GM21360 (cell line): ENCODE results near the gene PIP5K1B.
A peak's percentile ranks its signal among the peaks of the same experiment; 100 is the strongest.
"Not testable (repeated sequence)": the region's sequence is repeated elsewhere in the genome, so short reads cannot be mapped to it uniquely, and the experiment has no call there.

Source experiments
- ATAC-seq: cut with Tn5 transposase; IDR thresholded peaks from one replicate; pipeline ENCODE4 v1.9.1; 2021; ENCODE audit warnings: mild to moderate bottlenecking, moderate library complexity; ENCODE audit not compliant: unreplicated experiment

Gene PIP5K1B

GRCh38 chr9:68975365-68976043 is 270.5 kb downstream of the PIP5K1B start:
- ATAC-seq = no peak

GRCh38 chr9:68978066-68978465 is 273.0 kb downstream of the PIP5K1B start:
- ATAC-seq = no peak

- ATAC-seq = no peak
Measured at GRCh38 chr9:68978501-68978900, 273.5 kb downstream of the PIP5K1B start.

DNA sequence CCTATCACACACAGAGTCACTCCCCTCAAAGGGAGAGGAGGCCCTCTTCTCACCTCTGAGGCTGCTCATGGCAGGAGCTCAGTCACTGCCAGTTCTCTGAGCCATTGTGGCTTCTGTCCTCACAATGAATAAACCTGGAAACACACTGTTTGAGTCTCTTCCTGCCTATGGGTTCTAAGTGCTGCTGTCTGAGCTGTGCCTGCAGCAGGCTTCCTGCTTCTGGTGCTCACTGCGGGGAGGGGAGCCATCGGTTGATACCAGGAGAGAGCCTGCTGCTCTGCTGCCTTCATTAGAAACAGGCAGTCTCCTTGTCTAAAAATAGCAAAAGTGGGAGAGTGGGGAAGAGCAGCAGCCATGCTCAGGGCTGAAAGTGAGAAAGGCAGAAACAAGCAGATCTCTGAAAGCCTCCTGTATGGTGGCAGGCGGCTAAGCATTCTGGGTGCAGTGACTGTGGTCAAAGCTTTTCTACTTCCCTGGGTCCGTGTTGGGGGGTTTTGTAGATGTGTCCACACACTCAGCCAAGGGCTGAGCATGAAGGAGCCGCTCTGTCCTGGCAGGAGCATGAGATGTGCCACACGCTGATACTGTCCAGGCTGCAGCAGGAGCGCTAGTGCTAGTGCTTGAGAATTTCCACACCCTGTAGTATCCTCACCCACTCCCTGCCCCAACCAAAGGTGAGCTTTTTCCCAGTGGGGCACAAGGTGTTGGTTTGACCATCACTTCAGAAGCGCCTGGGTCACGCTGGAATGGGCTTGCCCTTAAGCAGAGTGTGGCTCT is 274.7 kb downstream of the PIP5K1B start:
- no peak for ATAC-seq

GRCh38 chr9:68980341-68980914 is 275.4 kb downstream of the PIP5K1B start:
- ATAC-seq = no peak

DNA sequence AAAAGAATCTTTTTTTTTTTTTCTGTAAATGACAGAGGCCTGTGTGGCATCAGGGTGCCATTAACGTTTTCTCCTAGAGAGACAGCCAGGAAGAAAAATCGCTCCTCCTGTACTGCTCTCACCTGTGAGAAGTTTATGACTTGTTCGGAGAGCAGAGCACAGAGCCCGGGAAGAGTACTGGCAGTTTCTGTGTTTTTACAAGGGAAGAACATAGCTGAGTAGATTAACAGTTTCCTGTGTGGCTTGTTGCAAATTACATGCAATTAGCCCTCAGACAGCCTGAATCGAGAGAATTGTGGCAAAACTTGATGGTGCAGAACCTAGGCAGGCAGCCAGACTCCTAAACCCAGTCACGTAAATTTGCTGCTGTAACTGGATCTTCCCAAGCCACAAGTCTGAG is 276.7 kb downstream of the PIP5K1B start:
- ATAC-seq = peak; percentile 38

DNA sequence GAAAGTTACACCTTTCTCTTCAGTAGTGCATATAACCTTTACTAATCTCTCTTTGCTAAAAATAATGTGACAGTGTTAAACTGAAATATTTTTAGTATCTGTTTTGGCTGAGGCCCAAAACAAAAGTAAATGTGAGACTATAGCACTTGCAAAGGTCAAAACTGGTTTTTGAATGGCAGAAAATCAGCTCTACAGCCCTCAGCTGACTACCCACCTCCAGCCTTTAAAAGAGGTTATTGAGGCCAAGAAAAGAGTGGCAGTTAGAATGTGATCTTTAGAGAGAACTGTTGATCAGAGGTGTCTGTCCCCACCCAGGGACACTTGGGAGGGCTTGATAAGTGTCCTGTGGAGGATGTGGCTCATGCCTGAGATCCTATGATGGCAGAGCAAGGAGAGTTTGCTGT is 278.0 kb downstream of the PIP5K1B start:
- ATAC-seq = peak; percentile 36

DNA sequence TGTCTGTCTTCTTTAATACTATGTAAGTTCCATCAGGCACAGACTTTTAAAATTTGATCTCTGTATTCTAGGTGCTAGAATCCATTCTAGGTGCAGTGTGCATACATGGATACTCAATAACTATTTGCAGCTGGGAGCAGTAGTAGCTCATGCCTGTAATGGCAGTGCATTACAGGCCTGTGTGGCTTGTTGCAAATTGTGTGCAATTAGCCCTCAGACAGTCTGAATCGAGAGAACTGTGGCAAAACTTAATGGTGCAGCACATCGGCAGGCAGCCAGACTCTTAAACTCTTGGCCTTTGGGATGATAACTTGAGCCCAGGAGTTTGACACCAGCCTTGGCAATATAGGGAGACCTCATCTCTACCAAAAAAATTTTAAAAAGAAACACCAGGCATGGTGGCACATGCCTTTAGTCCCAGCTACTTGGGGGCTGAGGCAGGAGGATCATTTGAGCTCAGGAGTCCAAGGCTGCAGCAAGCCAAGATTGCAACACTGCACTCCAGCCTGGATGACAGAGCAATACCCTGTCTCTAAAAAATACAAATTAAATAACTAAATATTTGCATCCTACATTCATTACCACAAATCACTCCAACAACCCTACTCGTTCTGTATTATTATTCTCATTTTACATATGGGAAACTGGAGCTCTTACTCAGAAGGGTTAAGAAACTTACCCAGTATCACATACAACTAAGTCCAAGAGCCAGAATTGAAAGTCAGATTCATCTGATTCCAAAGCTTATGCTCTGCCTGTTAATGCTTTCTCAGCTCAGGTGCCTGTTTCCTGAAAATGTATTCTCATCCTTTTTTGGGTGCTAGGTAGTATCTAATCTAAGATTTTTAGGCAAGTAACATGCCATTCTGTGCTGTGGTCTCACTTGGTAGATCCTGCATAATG is 278.7 kb downstream of the PIP5K1B start:
- ATAC-seq = peak; percentile 41

- not testable (repeated sequence) for ATAC-seq
Measured at GRCh38 chr9:68986949-68987348, 281.9 kb downstream of the PIP5K1B start.

- no peak for ATAC-seq
Measured at GRCh38 chr9:68991457-68991856, 286.4 kb downstream of the PIP5K1B start.

DNA sequence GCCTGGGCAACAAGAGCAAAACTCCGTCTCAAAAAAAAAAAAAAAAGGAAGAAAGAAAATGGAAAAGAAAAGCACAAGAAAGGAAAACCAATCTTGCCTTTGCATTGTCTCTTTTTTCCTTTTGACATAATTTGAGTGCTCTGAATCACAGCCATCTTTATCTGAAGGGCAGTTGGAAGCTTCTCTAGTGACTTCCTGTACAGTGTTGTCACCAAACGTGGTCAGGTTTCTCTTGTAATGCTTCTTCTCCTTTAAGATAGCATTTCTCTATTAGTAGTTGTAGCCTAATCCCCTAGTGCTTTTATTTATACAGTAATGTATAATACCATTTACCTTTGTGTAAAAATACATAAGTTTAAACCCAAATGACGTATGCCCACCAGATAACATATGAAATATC is 290.7 kb downstream of the PIP5K1B start:
- no peak for ATAC-seq

DNA sequence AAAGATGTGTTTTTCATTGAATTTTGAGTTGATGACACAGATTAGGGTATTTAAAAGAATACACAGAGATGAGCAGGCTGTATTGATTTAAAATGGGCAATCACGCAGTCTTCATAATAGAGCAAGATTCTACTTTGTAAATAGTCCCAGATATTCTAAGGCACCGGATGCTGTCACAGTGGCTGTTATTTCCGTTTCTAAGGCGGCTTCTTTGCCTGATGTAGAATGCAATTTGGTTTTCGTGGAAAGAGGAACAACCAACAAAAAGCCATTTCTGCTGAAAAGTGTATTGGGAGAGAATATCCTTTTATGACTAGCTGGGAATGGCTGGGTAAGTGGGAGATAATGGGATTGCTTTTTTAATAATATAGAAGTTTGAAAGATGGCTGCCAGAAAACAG is 291.4 kb downstream of the PIP5K1B start:
- ATAC-seq = no peak

DNA sequence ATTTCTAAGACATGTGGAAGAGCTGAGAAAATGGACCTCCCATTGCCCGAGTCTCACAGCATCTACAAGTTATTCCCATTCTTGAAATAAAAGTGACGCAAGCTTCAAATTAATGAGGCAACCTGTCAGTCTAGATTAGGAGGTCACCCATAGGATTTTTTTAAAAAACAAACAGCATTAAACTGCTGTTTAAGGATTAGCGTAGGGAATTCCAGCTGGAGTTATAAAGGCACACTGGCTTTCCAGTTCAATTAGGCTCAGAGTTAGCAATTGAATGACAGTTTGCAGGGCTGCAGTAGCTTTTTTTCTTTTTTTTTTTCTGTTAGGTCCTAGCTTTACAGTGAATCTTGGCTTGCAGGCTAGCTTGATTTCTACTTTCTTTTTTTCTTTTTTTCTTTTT is 292.6 kb downstream of the PIP5K1B start:
- ATAC-seq = no peak

GRCh38 chr9:68998385-68998784 is 293.3 kb downstream of the PIP5K1B start:
- no peak for ATAC-seq

DNA sequence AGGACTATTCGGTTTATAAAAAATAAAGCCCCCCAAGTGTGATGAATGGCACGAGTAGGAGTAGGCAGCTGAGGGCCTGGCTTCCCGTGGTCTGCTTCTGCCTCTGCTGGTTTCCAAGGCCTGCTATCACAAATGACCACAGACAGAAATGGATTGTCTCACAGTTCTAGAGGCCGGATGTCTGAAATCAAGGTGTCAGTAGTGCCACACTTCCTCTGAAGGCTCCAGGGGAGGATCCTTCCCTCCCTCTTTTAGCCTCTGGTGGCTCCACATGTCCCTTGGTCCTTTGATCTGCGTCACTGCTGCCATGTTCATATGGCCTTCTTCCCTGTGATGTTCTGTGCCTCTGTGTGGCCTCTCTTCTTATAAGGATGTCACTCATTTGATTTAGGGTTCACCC is 293.8 kb downstream of the PIP5K1B start:
- no peak for ATAC-seq

DNA sequence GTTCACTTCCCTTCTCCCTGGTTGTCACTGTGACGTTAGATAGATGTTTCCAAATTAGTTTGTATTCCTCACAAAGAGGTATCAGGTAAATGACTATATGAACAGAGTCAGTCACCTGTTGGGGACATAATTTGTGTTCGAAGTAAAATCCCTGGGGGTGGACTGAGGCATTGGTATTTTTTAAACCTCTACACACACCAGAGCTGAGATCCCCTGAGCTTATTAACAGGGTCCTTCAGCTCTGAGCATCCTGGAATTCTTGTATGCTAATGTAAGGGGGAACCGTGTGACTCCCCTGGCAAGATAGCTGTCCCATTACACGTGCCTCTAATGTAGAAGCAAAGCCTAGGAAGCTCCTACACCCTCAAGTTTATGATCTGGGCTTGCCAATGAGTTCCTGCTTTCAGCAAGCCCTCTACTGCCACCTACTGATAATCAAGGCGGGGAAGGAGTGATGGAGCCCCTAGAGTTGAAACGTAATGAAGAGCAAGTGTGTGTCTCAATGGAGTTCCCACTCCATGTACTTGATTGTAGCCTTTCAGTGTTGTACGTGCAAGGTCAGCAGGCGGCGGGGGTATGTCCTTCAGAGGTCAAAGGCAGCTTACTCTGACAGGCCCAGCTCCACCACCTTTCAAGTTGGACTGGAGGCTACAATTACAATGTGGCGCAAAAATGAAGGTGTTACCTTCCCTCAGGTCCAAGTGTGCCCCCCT is 294.5 kb downstream of the PIP5K1B start:
- ATAC-seq = peak; percentile 87

- no peak for ATAC-seq
Measured at GRCh38 chr9:69001921-69002320, 296.9 kb downstream of the PIP5K1B start.

GRCh38 chr9:69003051-69003450 is 298.0 kb downstream of the PIP5K1B start:
- ATAC-seq = no peak

DNA sequence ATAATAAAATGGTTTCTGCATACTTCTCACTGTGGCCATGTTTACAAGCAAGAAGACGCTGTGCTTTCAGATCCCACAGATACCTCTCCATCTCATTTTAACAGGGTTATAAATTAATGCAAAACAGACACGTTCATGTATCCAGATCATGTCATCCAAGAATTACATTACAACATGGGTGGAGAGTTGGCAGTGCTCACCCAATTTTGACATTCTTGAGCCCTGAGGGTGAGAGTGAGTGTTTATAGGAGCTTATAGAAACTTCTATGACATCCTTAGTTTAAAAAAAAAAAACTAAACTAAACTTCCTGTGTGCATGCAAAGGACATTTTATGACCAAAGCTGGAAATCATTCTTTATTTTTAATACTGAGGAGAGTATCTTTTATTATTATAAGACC is 299.8 kb downstream of the PIP5K1B start:
- ATAC-seq = no peak

- no peak for ATAC-seq
Measured at GRCh38 chr9:69009708-69010107, 304.7 kb downstream of the PIP5K1B start.
